Ramos (cell line): Measurements from ENCODE around the gene PLBD2.

ENCODE experiments used
- in situ Hi-C: fragments of 300-500 bp; cut with MboI; formaldehyde crosslinking; loops from one replicate; pipeline ENCODE4 v1.14.3; 2022; ENCODE audit warnings: low sequenced_read_pairs; ENCODE audit not compliant: unreplicated experiment

PLBD2 gene

DNA sequence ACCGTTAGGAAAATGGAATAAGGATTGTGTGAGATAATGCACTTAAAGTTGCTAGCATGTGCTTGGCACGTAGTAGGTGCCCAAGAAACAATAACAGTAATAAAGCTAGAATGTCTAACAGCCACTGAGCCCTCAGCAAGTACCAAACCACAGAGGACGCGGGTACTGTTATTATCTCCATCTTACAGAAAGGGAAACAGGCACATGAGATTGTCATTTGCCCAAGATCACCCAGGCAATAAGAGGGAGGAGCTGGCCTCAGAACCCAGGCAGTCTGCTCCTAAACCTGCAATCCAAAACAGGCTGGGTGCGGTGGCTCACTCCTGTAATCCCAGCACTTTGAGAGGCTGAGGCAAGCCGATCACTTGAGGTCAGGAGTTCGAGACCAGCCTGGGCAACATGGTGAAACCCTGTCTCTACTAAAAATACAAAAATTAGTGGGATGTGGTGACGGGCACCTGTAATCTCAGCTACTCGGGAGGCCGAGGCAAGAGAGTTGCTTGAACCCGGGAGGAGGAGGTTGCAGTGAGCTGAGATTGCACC is 50.4 kb downstream of the PLBD2 start:
- in situ Hi-C loops, result no loop called here

GRCh38 chr12:113409462-113410124 is 51.2 kb downstream of the PLBD2 start:
- in situ Hi-C loops, result no loop called here

DNA sequence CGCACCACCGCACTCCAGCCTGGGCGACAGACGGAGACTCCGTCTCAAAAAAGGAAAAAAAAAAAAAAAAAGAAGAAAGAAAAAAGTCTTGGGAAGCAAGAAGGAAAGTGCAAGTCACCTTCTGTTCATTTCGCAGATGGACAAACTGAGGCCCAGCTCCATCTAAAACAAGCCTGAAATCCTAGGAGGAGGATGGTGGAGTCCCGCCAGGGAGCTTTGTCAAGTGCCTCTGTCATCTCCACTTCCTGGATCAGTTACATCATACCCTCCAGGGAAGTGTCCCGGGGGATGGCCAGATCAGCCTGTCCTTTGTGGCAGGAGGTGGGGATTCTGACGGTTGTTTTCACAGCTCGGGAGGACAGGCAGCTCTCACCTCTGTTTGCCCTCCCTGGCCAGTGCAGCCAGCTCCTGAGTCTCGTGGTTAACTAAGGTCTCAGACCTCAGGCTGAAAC is 55.1 kb downstream of the PLBD2 start:
- in situ Hi-C loops, result no loop called here

DNA sequence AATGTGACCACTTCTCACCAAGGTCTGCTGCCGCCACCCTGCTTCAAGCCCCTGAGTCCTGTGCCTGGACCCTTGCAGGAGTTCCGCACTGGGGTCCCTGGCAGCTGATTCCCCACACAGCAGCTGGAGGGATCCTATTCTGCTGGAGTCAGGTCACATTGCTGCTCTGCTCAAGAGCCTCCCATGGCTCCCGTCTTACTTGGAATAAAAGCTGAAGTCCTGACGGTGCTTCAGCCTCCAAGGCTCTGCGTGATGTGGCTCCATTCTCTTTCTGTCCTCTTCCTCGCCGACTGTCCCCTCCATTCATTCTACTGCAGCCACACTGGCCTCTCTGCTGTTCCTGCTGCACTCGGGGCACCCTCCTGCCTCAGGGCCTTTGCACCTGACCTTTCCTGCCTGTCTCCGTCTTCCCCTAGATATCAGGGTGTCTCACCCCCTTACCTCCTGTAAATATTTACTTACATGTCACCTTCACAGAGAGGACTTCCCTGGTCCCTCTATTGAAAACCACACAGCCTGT is 56.2 kb downstream of the PLBD2 start:
- in situ Hi-C loops, result no loop called here

- in situ Hi-C loops, result no loop called here
These were observed 57.8 kb downstream of the PLBD2 start for GRCh38 chr12:113416091-113416754.

- in situ Hi-C loops, result no loop called here
These were observed 60.0 kb downstream of the PLBD2 start for GRCh38 chr12:113418213-113418879.

GRCh38 chr12:113420996-113421595 is 62.7 kb downstream of the PLBD2 start:
- in situ Hi-C loops, result loop anchor here (10.0 kb wide), 1 partner anchor 106 kb away; no protein-coding TSS in a partner anchor

GRCh38 chr12:113422030-113422885 is 63.9 kb downstream of the PLBD2 start, which contains the start of gene SDSL:
Gene SDSL, plus strand, starts transcription at chr12:113422380. Its CDS starts 5,603 bp downstream, at chr12:113427983.
- in situ Hi-C loops, result loop anchor here (10.0 kb wide), 1 partner anchor 107 kb away; no protein-coding TSS in a partner anchor

- in situ Hi-C loops, result loop anchor here (10.0 kb wide), 1 partner anchor 108 kb away; no protein-coding TSS in a partner anchor
These were observed 64.7 kb downstream of the PLBD2 start for GRCh38 chr12:113422886-113423669.

- in situ Hi-C loops, result loop anchor here (10.0 kb wide), 1 partner anchor 110 kb away; no protein-coding TSS in a partner anchor
These were observed 66.1 kb downstream of the PLBD2 start for GRCh38 chr12:113424456-113424855.

DNA sequence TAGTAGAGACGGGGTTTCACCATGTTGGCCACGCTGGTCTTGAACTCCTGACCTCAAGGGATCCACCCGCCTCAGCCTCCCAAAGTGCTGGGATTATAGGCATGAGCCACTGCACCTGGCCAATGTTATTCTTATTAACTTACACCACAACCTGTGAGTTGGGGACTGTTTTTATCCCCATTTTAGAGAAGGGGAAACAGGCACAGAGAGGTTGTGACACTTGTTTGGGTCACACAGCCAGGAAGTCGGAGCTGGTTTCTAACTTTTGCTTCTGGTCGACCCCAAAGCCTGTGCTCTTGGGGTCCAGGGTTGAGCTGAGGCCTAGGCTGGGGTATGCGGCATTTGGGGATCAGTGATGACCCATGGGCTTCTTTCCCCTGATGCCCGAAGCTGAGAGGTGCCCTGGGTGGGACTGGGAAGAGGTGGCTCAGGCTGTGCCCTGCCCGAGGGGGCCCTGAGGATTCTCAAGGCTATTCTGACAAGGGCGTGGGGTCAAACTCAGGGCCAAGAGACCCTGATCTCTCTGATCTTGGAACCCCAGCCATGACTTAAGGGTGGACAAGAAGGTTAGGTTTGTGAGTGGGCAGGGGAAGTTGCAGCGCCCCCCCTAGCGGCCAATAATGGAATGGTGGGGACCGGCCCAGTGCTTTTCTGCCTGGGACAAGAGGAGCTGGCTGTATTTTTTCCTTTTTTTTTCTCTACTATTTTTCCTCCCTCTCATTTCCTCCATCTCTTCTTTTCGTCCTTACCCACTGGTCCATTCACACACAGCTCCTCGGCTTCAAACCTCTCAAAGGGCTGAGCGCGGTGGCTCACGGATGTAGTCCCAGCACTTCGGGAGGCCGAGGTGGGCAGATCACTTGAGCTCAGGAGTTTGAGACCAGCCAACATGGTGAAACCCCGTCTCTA is 66.8 kb downstream of the PLBD2 start:
- in situ Hi-C loops, result loop anchor here (10.0 kb wide), 1 partner anchor 110 kb away; no protein-coding TSS in a partner anchor

GRCh38 chr12:113425960-113426453 is 67.6 kb downstream of the PLBD2 start:
- in situ Hi-C loops, result loop anchor here (10.0 kb wide), 1 partner anchor 111 kb away; no protein-coding TSS in a partner anchor

DNA sequence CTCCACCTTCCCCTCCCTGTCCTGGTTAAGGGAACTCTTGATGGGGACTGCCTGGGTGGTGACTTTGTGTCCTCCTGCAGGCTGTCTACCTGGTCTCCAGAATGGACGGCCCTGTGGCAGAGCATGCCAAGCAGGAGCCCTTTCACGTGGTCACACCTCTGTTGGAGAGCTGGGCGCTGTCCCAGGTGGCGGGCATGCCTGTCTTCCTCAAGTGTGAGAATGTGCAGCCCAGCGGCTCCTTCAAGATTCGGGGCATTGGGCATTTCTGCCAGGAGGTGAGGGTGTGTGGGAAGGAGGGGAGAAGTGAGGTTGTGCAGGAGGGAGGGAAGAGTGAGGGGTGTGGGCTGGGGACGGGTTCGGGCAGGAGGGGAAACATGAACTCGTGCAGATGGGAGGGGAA is 69.5 kb downstream of the PLBD2 start:
- in situ Hi-C loops, result loop anchor here (10.0 kb wide), 1 partner anchor 113 kb away; no protein-coding TSS in a partner anchor

GRCh38 chr12:113428482-113428881 is 70.1 kb downstream of the PLBD2 start:
- in situ Hi-C loops, result loop anchor here (10.0 kb wide), 1 partner anchor 114 kb away; no protein-coding TSS in a partner anchor

DNA sequence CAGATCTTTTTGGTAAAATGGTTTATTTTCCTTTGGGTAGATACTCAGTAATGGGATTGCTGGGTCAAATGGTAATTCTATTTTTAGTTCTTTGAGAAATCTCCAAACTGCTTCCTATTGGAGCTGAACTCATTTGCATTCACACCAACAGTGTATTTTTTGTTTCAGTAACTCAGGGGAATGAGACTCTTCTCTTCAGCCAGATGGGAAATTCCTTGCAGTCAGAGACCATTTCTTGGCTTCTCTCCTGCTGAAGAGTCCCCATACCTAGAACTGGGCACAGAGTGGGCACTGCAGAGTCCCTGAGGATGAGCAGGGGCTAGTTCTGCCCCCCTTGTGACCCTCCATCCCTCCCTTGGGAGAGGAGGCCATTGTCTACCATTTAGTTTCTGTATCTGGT is 74.6 kb downstream of the PLBD2 start:
- in situ Hi-C loops, result loop anchor here (10.0 kb wide), 1 partner anchor 238 kb away; no protein-coding TSS in a partner anchor

GRCh38 chr12:113435367-113435766 is 77.0 kb downstream of the PLBD2 start:
- in situ Hi-C loops, result loop anchor here (10.0 kb wide), 1 partner anchor 241 kb away; no protein-coding TSS in a partner anchor

DNA sequence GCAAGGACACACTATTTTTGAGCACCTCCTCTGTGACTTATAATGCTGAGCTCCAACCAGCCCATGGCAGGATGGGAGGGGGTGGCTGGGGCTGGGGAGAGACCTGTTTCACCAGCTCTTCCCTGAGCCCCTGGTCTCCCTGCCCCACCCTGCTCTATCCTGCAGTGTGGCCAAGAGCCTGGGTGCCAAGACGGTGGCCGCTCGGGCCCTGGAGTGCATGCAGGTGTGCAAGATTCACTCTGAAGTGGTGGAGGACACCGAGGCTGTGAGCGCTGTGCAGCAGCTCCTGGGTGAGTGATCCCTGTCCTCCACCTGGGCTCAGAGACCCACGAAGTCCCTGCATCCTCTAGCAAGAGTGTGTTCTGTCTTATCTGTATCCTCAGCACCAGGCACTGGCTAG is 78.2 kb downstream of the PLBD2 start:
- in situ Hi-C loops, result loop anchor here (10.0 kb wide), 1 partner anchor 242 kb away; no protein-coding TSS in a partner anchor
